K562 (cell line): ENCODE data around the gene FOXN1. TPM values are rescaled to one million over a fixed set of nuclear protein-coding genes. Genes with fewer than 3 reads are reported as not detected.
A peak's percentile ranks its signal among the peaks of the same experiment; 100 is the strongest.

Experiments
- ATAC-seq: fragments of 200-7000 bp; cut with Tn5 transposase; 3 replicates; pipeline ENCODE4 v1.9.1; 2020; ENCODE audit warnings: moderate library complexity
- BruUV-seq: library from RNA; stranded (reverse); fragments of 400-500 nt; replicated peaks from 2 replicates; lab custom pipeline; 2021; lab: Mats Ljungman, UMichigan
- CTCF ChIA-PET: fragments of 300-600 bp; formaldehyde crosslinking; extraction: SDS; loops from one replicate; lab custom pipeline; 2021; ENCODE audit warnings: low intra/inter-chr PET ratio; lab: Yijun Ruan, JAX
- POLR2A ChIA-PET: fragments of 300-600, 350-650 bp; sonication (Branson Sonifier 250); formaldehyde crosslinking; extraction: SDS; loops from one replicate; lab custom pipeline; 2021; ENCODE audit warnings: antibody characterized with exemption, inconsistent platforms; lab: Yijun Ruan, JAX
- DNase-seq, 4 experiments: peaks; one replicate each; pipeline versions ENCODE4 v3.0.0 to v3.0.0-alpha.2; 2011 to 2018; ENCODE audit warnings: low spot score in 3 of 4, mixed read lengths in 3 of 4; ENCODE audit errors: extremely low read depth in 1 of 4
- FAIRE-seq: peaks from 2 replicates; lab custom pipeline; 2011; peaks lifted over from hg19 to GRCh38; lab: Jason Lieb, UNC
- H2AFZ ChIP-seq: 2 replicates; pipeline ENCODE4 v1.6.0; 2011; ENCODE audit warnings: low read depth, low read length, control low read depth, inconsistent platforms
- H3K27ac ChIP-seq: fragments of 200-600 bp; 3 replicates; pipeline ENCODE4 v1.8.0; 2011; ENCODE audit warnings: low read depth, mild to moderate bottlenecking, control low read depth, inconsistent platforms, low read length, moderate library complexity, mixed read lengths; ENCODE audit errors: extremely low read depth
- H3K27me3 ChIP-seq, 2 experiments: fragments of 300-600 bp in 1 of 2; 2 replicates in 1 of 2; 3 replicates in 1 of 2; pipeline versions ENCODE4 v1.6.0 to v1.8.0; 2011; ENCODE audit warnings: inconsistent platforms in 2 of 2, low read length in 2 of 2, mild to moderate bottlenecking in 1 of 2, mixed read lengths in 1 of 2, moderate library complexity in 1 of 2; ENCODE audit not compliant: control insufficient read depth in 2 of 2, insufficient read depth in 2 of 2
- H3K36me3 ChIP-seq: fragments of 300-600 bp; 3 replicates; pipeline ENCODE4 v1.8.0; 2011; ENCODE audit warnings: mild to moderate bottlenecking, low read length, inconsistent platforms; ENCODE audit not compliant: control insufficient read depth, insufficient read depth
- H3K4me1 ChIP-seq, 2 experiments: fragments of 200-600 bp in 1 of 2; replicated peaks in 1 of 2; 2 replicates in 1 of 2; 3 replicates in 1 of 2; pipeline versions ENCODE4 v1.5.1 to v1.8.0; 2011; ENCODE audit warnings: inconsistent platforms in 2 of 2, low read length in 2 of 2, mild to moderate bottlenecking in 1 of 2, mixed read lengths in 1 of 2, moderate library complexity in 1 of 2; ENCODE audit not compliant: control insufficient read depth in 2 of 2, insufficient read depth in 2 of 2
- H3K4me2 ChIP-seq: 2 replicates; pipeline ENCODE4 v1.6.1; 2011; ENCODE audit warnings: low read length, control low read depth, inconsistent platforms, mixed read lengths; ENCODE audit not compliant: insufficient read depth
- H3K4me3 ChIP-seq: fragments of 200-600 bp; sonication (generic), shearing (Covaris generic); 2 replicates; pipeline ENCODE4 v1.5.1; 2016; ENCODE audit warnings: control low read depth, inconsistent platforms
- H3K79me2 ChIP-seq: fragments of 200-600 bp; 3 replicates; pipeline ENCODE4 v1.8.0; 2011; ENCODE audit warnings: low read length, inconsistent platforms; ENCODE audit not compliant: control insufficient read depth, insufficient read depth
- H3K9ac ChIP-seq, 2 experiments: 2 replicates each; pipeline versions ENCODE4 v1.6.0 to v1.6.1; 2011; ENCODE audit warnings: low read depth in 2 of 2, low read length in 2 of 2, control low read depth in 1 of 2, inconsistent platforms in 1 of 2, mild to moderate bottlenecking in 1 of 2, mixed read lengths in 1 of 2; ENCODE audit not compliant: insufficient read depth in 1 of 2
- H3K9me1 ChIP-seq: one replicate; pipeline ENCODE4 v1.6.0; 2011; ENCODE audit warnings: inconsistent platforms, mild to moderate bottlenecking, low read length, moderate library complexity; ENCODE audit not compliant: control insufficient read depth, insufficient read depth
- H3K9me3 ChIP-seq: replicated peaks from 2 replicates; pipeline ENCODE4 v1.5.1; 2011; ENCODE audit warnings: low read depth, low read length, inconsistent platforms; ENCODE audit not compliant: control insufficient read depth, insufficient read depth
- H4K20me1 ChIP-seq: replicated peaks from 2 replicates; pipeline ENCODE4 v1.6.1; 2011; ENCODE audit warnings: low read length, inconsistent platforms, mixed read lengths; ENCODE audit not compliant: control insufficient read depth, insufficient read depth
- BACH1 ChIP-seq: fragments of 200-800 bp; sonication (Bioruptor generic); IDR thresholded peaks from 2 replicates; pipeline ENCODE4 v1.6.1; 2016; ENCODE audit warnings: missing genetic modification characterization, missing compliant biosample characterization
- BHLHE40 ChIP-seq: IDR thresholded peaks from 2 replicates; pipeline ENCODE4 v1.6.1; 2011; ENCODE audit warnings: low read length, improper control_type of control experiment
- ETS1 ChIP-seq: conservative IDR thresholded peaks from 2 replicates; pipeline ENCODE4 v1.6.1; 2011; ENCODE audit warnings: low read depth, mild to moderate bottlenecking, low read length; ENCODE audit not compliant: control insufficient read depth
- HBP1 ChIP-seq: fragments of 450-650 bp; formaldehyde crosslinking; IDR thresholded peaks from 2 replicates; pipeline ENCODE4 v1.4.0; 2022; ENCODE audit warnings: missing genetic modification characterization
- IFI16 ChIP-seq: fragments of 250-450 bp; sonication (Bioruptor Pico); IDR thresholded peaks from 2 replicates; pipeline ENCODE4 v2.1.2; 2022; ENCODE audit warnings: mild to moderate bottlenecking, inconsistent platforms
- KDM5B ChIP-seq: fragments of 200-600 bp; sonication (generic); IDR thresholded peaks from 2 replicates; pipeline ENCODE4 v1.6.1; 2012; ENCODE audit warnings: low read depth, mild to moderate bottlenecking, moderate library complexity, low read length, control low read depth, inconsistent platforms; ENCODE audit not compliant: insufficient replicate concordance
- MLLT1 ChIP-seq, 2 experiments: fragments of 450-650 bp; IDR thresholded peaks; 2 replicates each; pipeline ENCODE4 v1.6.1; 2016
- ZNF217 ChIP-seq: sonication (generic); formaldehyde crosslinking; IDR thresholded peaks from 2 replicates; pipeline ENCODE4 v1.8.0; 2022; ENCODE audit warnings: mild to moderate bottlenecking, missing genetic modification reagents
- ZNF512 ChIP-seq: IDR thresholded peaks from 2 replicates; pipeline ENCODE4 v1.6.1; 2016; ENCODE audit warnings: missing genetic modification characterization, missing compliant biosample characterization
- ZNF655 ChIP-seq: fragments of 250-450 bp; sonication (Bioruptor Pico); IDR thresholded peaks from 2 replicates; pipeline ENCODE4 v1.5.0; 2021
- WGBS: fragments of 100-300 bp; shearing (Covaris generic); methylation state at CpG from one replicate; pipeline ENCODE4 v1.1.6; 2016; ENCODE audit warnings: low coverage, mixed read lengths; ENCODE audit not compliant: insufficient coverage; ENCODE audit errors: missing lambda C conversion rate; 5-methylcytosine and 5-hydroxymethylcytosine counted together
- in situ Hi-C: fragments of 300-500 bp; cut with MboI; formaldehyde crosslinking; loops from 4 replicates; pipeline ENCODE4 v1.15.0; 2018; ENCODE audit warnings: inconsistent platforms, mixed read lengths
- intact Hi-C: fragments of 100-400 bp; cut with micrococcal nuclease; formaldehyde crosslinking; loops from 2 replicates; pipeline ENCODE4 v1.14.2; 2022
- polyA plus RNA-seq, 8 experiments: library from polyadenylated mRNA; depleted of rRNA in 4 of 8; stranded (reverse) in 5 of 8; unstranded in 3 of 8; fragments of >200 nt; fragmentation: Nextera tagmentation in 2 of 8; fragmentation: Illumina TruSeq in 1 of 8; extraction: Ambion mirVana in 2 of 8; extraction: Trizol in 1 of 8; gene quantifications; 2 replicates each; pipeline versions ENCODE4 v1.2.1 to v1.2.3, GENCODE V29; 2011 to 2014; ENCODE audit warnings: inconsistent platforms in 1 of 8, missing spikeins in 1 of 8
- total RNA-seq, 7 experiments: library from RNA; depleted of rRNA in 6 of 7; stranded (reverse); fragments of >200 nt in 6 of 7; fragmentation: Illumina TruSeq in 2 of 7; extraction: Trizol in 2 of 7; gene quantifications; 2 replicates each; pipeline versions ENCODE4 v1.2.1 to v1.2.3, GENCODE V29; 2011 to 2021; ENCODE audit warnings: low replicate concordance in 1 of 7

The FOXN1 gene
- total and polyA plus RNA-seq, 9 of the 15 experiments (the other 6 are each of a cell fraction or from before 2014, with no cell fraction given): not detected

- no peak for TF ChIP-seq ETS1
- peak in 1 of 2 experiments; percentile 60; a peak in 1 of 4 replicates for TF ChIP-seq MLLT1 (IDR thresholded peaks at IDR 0.05)
Observed at GRCh38 chr17:28470914-28471366, 35.2 kb upstream of the FOXN1 start (continued).

GRCh38 chr17:28471531-28472342 is 34.4 kb upstream of the FOXN1 start:
- ChIA-PET CTCF (no interaction called here), POLR2A (no interaction called here)
- ATAC-seq (no peak), FAIRE-seq (no peak), DNase-seq (no peak)
- H3K9me3 ChIP-seq: no peaks in the 10 kb centered on the region
- no peaks in the 10 kb centered on the region for H3K36me3 ChIP-seq
- peaks cover 30 to 70% of the 10 kb centered on the region in 2 experiments; a peak in 4 of 5 replicates for H3K27me3 ChIP-seq
- peaks cover 5 to 13% of the 10 kb centered on the region in 2 experiments; a peak in 4 of 5 replicates for H3K4me1 ChIP-seq
- H3K4me3 ChIP-seq: no peak overlapping the region
- BruUV-seq: no TSS peak
- WGBS: 4% methylated on average over 15 of the region's 15 CpGs
- H3K9me1 ChIP-seq: no peaks in the 10 kb centered on the region
- H3K27ac ChIP-seq: no peak overlapping the region
- H4K20me1 ChIP-seq: peaks cover 16% of the 10 kb centered on the region; the same call in 1 of the 2 replicates
- no peaks in the 10 kb centered on the region for H3K79me2 ChIP-seq
- H2AFZ ChIP-seq: no peak overlapping the region
- no peak overlapping the region for H3K4me2 ChIP-seq
- no peak overlapping the region for H3K9ac ChIP-seq
- in situ Hi-C loops (no loop called here), intact Hi-C loops (no loop called here)
- TF ChIP-seq HBP1 (CRISPR knock-in tag): no peak
- TF ChIP-seq ZNF655: no peak
- no peak for TF ChIP-seq KDM5B
- TF ChIP-seq IFI16: no peak
- no peak for TF ChIP-seq ZNF217
- no peak for TF ChIP-seq BHLHE40
- no peak for TF ChIP-seq ZNF512 (tag)
- TF ChIP-seq BACH1 (tag): no peak
